ENCODE results near the gene FOXP2.

GRCh38 chr7:114639451-114639850 lies 224.8 kb downstream of the FOXP2 start:
- TF ChIP-seq REST (IDR thresholded peaks at IDR 0.05), result no peak
- TF ChIP-seq EP300 (IDR thresholded peaks at IDR 0.05), result no peak
- TF ChIP-seq MAFK (IDR thresholded peaks at IDR 0.05; ENCODE audit: partially characterized antibody), result no peak
- no peak for TF ChIP-seq HEYL (CRISPR knock-in tag; IDR thresholded peaks at IDR 0.05)
- TF ChIP-seq CHD2 (IDR thresholded peaks at IDR 0.05; ENCODE audit: low read length, partially characterized antibody), result no peak
- TF ChIP-seq, protein P1, sequence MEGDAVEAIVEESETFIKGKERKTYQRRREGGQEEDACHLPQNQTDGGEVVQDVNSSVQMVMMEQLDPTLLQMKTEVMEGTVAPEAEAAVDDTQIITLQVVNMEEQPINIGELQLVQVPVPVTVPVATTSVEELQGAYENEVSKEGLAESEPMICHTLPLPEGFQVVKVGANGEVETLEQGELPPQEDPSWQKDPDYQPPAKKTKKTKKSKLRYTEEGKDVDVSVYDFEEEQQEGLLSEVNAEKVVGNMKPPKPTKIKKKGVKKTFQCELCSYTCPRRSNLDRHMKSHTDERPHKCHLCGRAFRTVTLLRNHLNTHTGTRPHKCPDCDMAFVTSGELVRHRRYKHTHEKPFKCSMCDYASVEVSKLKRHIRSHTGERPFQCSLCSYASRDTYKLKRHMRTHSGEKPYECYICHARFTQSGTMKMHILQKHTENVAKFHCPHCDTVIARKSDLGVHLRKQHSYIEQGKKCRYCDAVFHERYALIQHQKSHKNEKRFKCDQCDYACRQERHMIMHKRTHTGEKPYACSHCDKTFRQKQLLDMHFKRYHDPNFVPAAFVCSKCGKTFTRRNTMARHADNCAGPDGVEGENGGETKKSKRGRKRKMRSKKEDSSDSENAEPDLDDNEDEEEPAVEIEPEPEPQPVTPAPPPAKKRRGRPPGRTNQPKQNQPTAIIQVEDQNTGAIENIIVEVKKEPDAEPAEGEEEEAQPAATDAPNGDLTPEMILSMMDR (IDR thresholded peaks at IDR 0.05), result no peak
- TF ChIP-seq POLR2A (IDR thresholded peaks at IDR 0.05; ENCODE audit: low read length), result no peak
- TF ChIP-seq PHF8 (IDR thresholded peaks at IDR 0.05; ENCODE audit: borderline replicate concordance, low read depth), result no peak
- no peak for TF ChIP-seq JUN (IDR thresholded peaks at IDR 0.05)
